Activated gamma-delta T cell treated with anti-CD3 and anti-CD28 coated beads, Interleukin-2, amount 50 U/mL, for 16 hours (primary cell): ENCODE measurements around the gene WDR89.
"Not testable (repeated sequence)": the region's sequence is repeated elsewhere in the genome, so short reads cannot be mapped to it uniquely, and the experiment has no call there.

Experiments
- DNase-seq: peaks from one replicate; pipeline ENCODE4 v3.0.0-alpha.2; 2020; ENCODE audit warnings: low read depth

WDR89 gene

GRCh38 chr14:63596998-63597658, 44.5 kb downstream of the WDR89 start:
- no peak for DNase-seq

DNA sequence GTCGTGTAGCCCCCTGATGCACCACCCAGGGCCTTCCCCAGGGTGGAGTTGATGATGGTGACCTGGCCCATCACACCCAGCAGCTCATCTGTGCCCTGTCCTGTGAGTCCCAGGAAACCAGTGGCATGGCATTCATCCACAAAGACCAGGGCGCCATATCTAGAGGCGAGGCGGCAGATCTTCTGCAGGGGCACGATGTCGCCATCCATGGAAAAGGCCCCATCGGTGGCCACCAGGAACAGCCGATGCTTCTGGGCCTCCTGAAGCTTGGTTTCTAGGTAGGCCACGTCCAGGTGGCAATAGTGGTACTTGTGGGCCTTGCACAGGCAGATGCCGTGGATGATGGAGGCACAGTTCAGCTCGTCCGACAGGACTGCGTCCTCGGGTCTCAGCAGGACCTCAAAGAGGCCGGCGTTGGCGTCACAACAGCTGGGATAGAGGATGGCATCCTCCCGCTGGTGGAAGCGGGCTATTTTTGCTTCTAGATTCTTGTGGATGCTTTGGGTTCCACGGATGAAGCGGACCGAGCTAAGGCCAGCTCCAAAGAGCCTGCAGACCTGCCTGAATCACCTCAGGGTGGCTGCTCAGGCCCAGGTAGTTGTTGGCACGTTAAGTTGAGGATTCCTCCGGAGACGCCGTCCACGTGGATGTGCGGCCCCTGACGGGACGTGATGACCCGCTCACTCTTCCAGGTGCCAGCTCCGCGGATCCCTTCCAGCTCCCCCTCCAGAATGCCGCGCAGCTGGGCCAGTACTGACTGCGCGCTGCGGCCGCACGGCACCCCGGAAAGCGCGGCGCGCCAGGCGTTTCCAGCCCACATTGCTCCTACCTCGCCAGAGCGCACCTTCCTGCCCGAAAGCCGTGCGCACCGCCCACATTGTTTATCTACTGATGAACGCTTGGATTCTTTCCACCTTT, 47.0 kb downstream of the WDR89 start:
- DNase-seq = no peak

GRCh38 chr14:63583046-63583445, 58.6 kb downstream of the WDR89 start:
- not testable (repeated sequence) for DNase-seq

DNA sequence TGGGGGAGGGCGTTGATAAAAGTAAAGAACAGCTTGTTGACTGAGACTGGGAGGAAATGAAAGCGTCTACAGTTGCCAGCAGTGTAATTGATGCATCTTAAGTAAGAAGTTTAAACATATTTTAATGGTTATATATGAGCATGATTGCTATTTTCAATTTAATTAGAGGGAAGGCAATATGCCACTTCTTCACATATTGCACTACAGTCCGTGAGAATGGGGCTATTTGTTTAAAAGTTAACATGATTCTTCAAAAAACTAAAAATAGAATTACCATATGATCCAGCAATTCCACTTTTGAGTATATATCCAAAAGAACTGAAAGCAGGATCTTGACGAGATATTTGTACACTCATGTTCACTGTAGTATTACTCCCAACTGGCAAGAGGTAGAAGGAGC, 60.2 kb downstream of the WDR89 start:
- DNase-seq = no peak

GRCh38 chr14:63578300-63578699, 63.4 kb downstream of the WDR89 start:
- DNase-seq = no peak

- DNase-seq = no peak
These were observed 68.1 kb downstream of the WDR89 start for GRCh38 chr14:63573581-63573980.

GRCh38 chr14:63565448-63565847, 76.2 kb downstream of the WDR89 start:
- no peak for DNase-seq

GRCh38 chr14:63564318-63564717, 77.4 kb downstream of the WDR89 start:
- DNase-seq = no peak

GRCh38 chr14:63563370-63564026, 78.2 kb downstream of the WDR89 start:
- DNase-seq = no peak

GRCh38 chr14:63562405-63562804, 79.3 kb downstream of the WDR89 start:
- DNase-seq = no peak

GRCh38 chr14:63555572-63555971, 86.1 kb downstream of the WDR89 start:
- DNase-seq = no peak

DNA sequence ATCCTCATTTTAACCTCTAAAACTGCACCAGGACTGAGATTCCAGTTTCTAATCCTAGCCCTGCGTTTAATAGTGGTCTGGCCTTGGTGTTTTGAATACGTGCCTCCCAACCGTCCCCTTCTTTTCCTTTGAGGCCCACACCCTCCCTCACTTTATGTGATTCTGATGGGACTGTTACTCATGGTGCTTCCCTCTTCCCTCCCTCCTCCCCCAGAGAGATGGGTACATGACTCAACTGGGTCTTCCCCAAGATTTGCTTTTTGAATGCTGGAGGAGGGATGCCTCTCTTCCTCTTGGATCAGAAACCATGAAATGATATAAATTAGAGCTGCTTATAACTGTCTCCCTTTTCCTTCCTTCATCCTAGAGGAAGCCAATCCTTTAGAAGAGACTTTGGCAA, 90.3 kb downstream of the WDR89 start:
- DNase-seq = no peak

- DNase-seq = no peak
These were observed 93.8 kb downstream of the WDR89 start for GRCh38 chr14:63547798-63548335.
